Fibroblast of the aortic adventitia (primary cell): ENCODE measurements around the gene UMOD. TPM values are rescaled to one million over a fixed set of nuclear protein-coding genes. Genes with fewer than 3 reads are reported as not detected.

ENCODE experiments used
- DNase-seq: peaks from one replicate; pipeline ENCODE4 v3.0.0-alpha.2; 2010; ENCODE audit warnings: low read depth
- H3K4me3 ChIP-seq: 2 replicates; pipeline ENCODE4 v1.5.1; 2011; ENCODE audit warnings: low read depth, mild to moderate bottlenecking, control low read depth, low read length, moderate library complexity
- CTCF ChIP-seq: IDR thresholded peaks from 2 replicates; pipeline ENCODE4 v1.5.1; 2011; ENCODE audit warnings: mild to moderate bottlenecking, low read length, control low read depth, inconsistent platforms; ENCODE audit not compliant: insufficient read depth
- total RNA-seq: library from RNA; depleted of rRNA; stranded (reverse); fragments of >200 nt; gene quantifications from 2 replicates; pipeline ENCODE4 v1.2.3, GENCODE V29; 2012; ENCODE audit warnings: low replicate concordance

UMOD gene
- total RNA-seq, 1 donor, result not detected

GRCh38 chr16:20369452-20370054, 17.0 kb upstream of the UMOD start:
- TF ChIP-seq CTCF, result no peak
- H3K4me3 ChIP-seq, result no peak overlapping the region
- no peak for DNase-seq

DNA sequence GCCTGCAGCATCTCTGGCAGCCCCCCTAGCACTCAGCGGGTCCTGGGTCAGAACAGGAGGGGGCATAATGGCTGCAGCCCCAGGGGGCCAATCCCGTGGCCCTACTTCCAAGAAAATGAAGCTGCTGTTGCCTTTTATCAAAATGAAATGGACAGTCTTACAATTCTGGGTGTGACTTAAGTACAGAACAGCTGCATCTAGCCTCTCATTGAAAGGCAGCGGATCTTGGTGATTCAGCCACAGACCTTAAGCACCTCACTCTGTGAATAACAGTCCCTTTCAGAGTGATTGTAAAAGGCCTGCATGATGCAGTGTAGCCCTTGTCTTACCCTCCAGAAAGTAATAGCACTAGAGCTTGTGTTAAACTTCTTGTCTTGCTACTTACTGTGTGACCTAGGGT, 11.5 kb upstream of the UMOD start:
- no peak for DNase-seq
- TF ChIP-seq CTCF, result no peak
- H3K4me3 ChIP-seq, result no peak overlapping the region

GRCh38 chr16:20363191-20363590, 10.7 kb upstream of the UMOD start:
- no peak for DNase-seq
- TF ChIP-seq CTCF, result no peak

DNA sequence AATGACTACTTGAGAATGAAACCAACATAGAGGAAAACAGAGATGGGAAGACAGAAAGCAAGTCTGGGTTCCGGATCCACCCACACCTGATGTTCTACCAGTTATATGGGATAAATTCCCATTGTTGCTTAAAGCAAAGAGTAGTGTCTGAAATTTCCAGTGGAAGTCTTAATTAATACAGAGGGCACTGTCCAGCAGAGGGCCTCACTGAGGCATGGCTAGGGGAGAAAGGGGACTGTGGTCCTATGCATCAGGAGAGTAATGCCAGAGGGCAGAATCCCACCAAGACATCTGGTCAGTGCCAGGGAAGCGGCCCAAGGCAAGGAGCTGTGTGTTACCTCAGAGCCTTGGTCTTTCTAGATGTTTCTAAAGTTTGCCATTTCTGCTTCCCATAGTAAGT, 7.5 kb upstream of the UMOD start:
- no peak for DNase-seq
- no peak overlapping the region for H3K4me3 ChIP-seq
- TF ChIP-seq CTCF, result no peak

More at GRCh38 chr16:20363191-20363590, 10.7 kb upstream of the UMOD start:
- no peak overlapping the region for H3K4me3 ChIP-seq

- no peak overlapping the region for H3K4me3 ChIP-seq
- TF ChIP-seq CTCF, result no peak
- no peak for DNase-seq
Measured at GRCh38 chr16:20355114-20355782, 2.7 kb upstream of the UMOD start.

- DNase-seq, result no peak
- H3K4me3 ChIP-seq, result no peak overlapping the region
- no peak for TF ChIP-seq CTCF
Measured at GRCh38 chr16:20353379-20353778, 864 bp upstream of the UMOD start.

DNA sequence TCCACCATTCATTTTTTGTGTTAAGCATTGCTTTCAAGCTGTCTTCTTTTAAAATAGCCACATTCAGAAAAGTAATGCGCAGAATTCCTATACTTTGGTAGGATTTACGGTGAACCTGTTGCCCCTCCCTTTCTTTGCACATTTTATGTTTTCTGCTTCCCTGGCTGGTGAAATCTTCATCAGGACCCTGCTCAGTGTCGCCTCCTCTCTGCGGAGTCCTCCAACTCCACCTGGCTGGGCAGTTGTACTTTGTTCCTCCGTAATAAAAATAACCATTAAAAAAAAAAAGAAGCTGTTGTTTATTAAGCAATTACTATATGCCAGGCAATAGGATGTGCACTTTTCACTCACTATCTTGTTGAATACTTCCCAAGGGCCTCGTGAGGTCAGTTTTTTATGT, 2.9 kb downstream of the UMOD start:
- DNase-seq, result no peak
- H3K4me3 ChIP-seq, result no peak overlapping the region
- no peak for TF ChIP-seq CTCF
